HL-60 (cell line): ENCODE results near the gene UNKL.

Experiments
- DNase-seq, 2 experiments: peaks; one replicate each; pipeline ENCODE4 v3.0.0-alpha.2; 2010 to 2020; ENCODE audit warnings: low read depth in 1 of 2, low spot score in 1 of 2
- H3K27ac ChIP-seq: fragments of 250-450 bp; sonication (Bioruptor Pico); replicated peaks from 2 replicates; pipeline ENCODE4 v1.5.1; 2020; ENCODE audit warnings: mild to moderate bottlenecking, moderate library complexity
- H3K27me3 ChIP-seq: fragments of 250-450 bp; sonication (Bioruptor Pico); 2 replicates; pipeline ENCODE4 v1.5.1; 2021; ENCODE audit warnings: mild to moderate bottlenecking, moderate library complexity; ENCODE audit not compliant: insufficient read depth, poor library complexity, severe bottlenecking
- H3K4me3 ChIP-seq: replicated peaks from 2 replicates; pipeline ENCODE4 v1.5.1; 2011; ENCODE audit warnings: mild to moderate bottlenecking, control low read depth, low read length; ENCODE audit not compliant: insufficient read depth
- CTCF ChIP-seq: IDR thresholded peaks from one replicate; pipeline ENCODE4 v1.5.1; 2011; ENCODE audit warnings: low read length, control low read depth, inconsistent platforms; ENCODE audit not compliant: insufficient read depth
- GABPA ChIP-seq: IDR thresholded peaks from 2 replicates; pipeline ENCODE4 v1.6.1; 2012; ENCODE audit warnings: low read depth
- POLR2AphosphoS5 ChIP-seq: IDR thresholded peaks from 2 replicates; pipeline ENCODE4 v1.6.1; 2012; ENCODE audit warnings: low read depth
- REST ChIP-seq: IDR thresholded peaks from 2 replicates; pipeline ENCODE4 v1.6.1; 2012; ENCODE audit warnings: low read depth; ENCODE audit not compliant: insufficient replicate concordance
- SPI1 ChIP-seq: IDR thresholded peaks from 2 replicates; pipeline ENCODE4 v1.6.1; 2012; ENCODE audit warnings: low read depth, mild to moderate bottlenecking, borderline replicate concordance

The UNKL gene

GRCh38 chr16:1344499-1344898 lies 70.0 kb downstream of the UNKL start:
- TF ChIP-seq REST (no peak), GABPA (no peak), SPI1 (no peak), POLR2AphosphoS5 (no peak), CTCF (no peak)
- Histone ChIP-seq H3K27ac (no peak overlapping the region), H3K4me3 (no peak overlapping the region), H3K27me3 (peaks cover 4% of the 10 kb centered on the region)
- DNase-seq: no peak

- Histone ChIP-seq H3K27ac (no peak overlapping the region), H3K4me3 (no peak overlapping the region)
Observed at GRCh38 chr16:1343428-1344242, 70.9 kb downstream of the UNKL start.

More at GRCh38 chr16:1343428-1344242, 70.9 kb downstream of the UNKL start:
- TF ChIP-seq GABPA: no peak
- no peak for TF ChIP-seq REST
- no peak for TF ChIP-seq CTCF
- TF ChIP-seq SPI1: no peak
- no peak for TF ChIP-seq POLR2AphosphoS5
- DNase-seq: no peak
- peaks cover 9% of the 10 kb centered on the region for H3K27me3 ChIP-seq
